MG63 (cell line): Measurements from ENCODE around the gene VPS18. TPM values are rescaled to one million over a fixed set of nuclear protein-coding genes. Genes with fewer than 3 reads are reported as not detected.
A peak's percentile ranks its signal among the peaks of the same experiment; 100 is the strongest.

Experiments used
- DNase-seq: peaks from one replicate; pipeline ENCODE4 v3.0.0-alpha.2; 2020
- H3K27me3 ChIP-seq: fragments of 250-450 bp; sonication (Bioruptor Pico); 2 replicates; pipeline ENCODE4 v1.5.1; 2020; ENCODE audit warnings: mild to moderate bottlenecking, moderate library complexity
- H3K36me3 ChIP-seq: fragments of 250-450 bp; sonication (Bioruptor Pico); 2 replicates; pipeline ENCODE4 v1.5.1; 2020; ENCODE audit warnings: mild to moderate bottlenecking, moderate library complexity
- H3K4me3 ChIP-seq: fragments of 250-450 bp; sonication (Bioruptor Pico); 2 replicates; pipeline ENCODE4 v1.5.1; 2020; ENCODE audit warnings: mild to moderate bottlenecking, moderate library complexity
- H3K9me3 ChIP-seq: fragments of 250-450 bp; sonication (Bioruptor Pico); 2 replicates; pipeline ENCODE4 v1.5.1; 2020; ENCODE audit warnings: mild to moderate bottlenecking, moderate library complexity
- total RNA-seq: library from RNA; depleted of rRNA; stranded (reverse); fragments of >200 nt; shearing (Covaris generic); gene quantifications from 2 replicates; pipeline ENCODE4 v1.2.3, GENCODE V29; 2014; ENCODE audit warnings: low replicate concordance

The VPS18 gene
- total RNA-seq, 1 experiment from 2014 or later: 24.8 TPM

DNA sequence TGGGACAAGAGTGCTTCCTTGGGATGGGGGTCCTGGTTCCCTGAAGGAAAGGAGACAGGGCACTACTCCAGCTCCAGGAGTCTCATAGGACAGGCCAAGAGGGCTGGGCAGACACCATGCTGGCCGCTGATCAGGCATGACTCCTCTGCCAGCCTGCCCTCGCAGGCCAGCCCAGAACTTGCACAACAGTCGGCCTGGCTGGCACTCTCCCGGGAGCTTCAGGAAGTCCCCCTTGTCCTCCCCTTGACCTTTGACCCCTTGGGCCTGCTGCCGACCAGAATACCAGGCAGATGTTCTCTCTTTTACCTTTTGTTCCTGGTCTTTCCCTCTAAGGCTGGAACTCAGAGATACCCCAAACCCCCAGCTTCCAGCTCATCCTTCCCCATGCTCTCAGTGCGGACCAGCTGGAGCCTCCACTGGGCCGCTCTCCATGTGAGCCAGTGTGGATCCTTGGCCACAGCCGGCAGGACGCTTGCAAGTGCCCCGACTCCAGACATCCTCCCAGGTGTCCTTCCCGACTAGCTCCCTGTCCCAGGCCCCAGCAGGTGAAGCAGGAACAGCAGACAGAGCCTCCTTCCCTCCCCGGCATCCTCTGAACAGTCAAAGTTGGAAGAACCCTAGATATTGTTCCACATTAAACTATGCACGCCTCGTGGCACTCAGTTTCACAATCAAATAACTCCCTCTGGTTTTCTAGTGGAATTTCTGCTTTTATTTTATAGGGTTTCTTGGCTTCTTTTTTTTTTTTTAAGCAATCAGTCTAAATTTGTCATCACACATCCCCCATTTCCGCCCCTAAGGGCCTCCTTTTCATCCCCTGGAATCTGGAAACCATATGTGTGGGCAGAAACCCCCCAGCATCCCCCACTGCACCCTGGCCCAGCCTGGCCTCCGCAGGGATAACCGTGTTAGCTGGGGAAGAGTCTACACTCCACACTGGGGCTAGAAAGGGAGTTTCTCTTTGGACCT, 15.7 kb downstream of the VPS18 start:
- DNase-seq: peak; percentile 83
- Histone ChIP-seq H3K4me3 (no peak overlapping the region), H3K27me3 (no peaks in the 10 kb centered on the region), H3K9me3 (no peaks in the 10 kb centered on the region), H3K36me3 (no peaks in the 10 kb centered on the region; the same call in 1 of the 2 replicates)

- Histone ChIP-seq H3K27me3 (no peaks in the 10 kb centered on the region), H3K9me3 (no peaks in the 10 kb centered on the region), H3K4me3 (no peak overlapping the region), H3K36me3 (no peaks in the 10 kb centered on the region)
- DNase-seq: no peak
These were observed 16.9 kb downstream of the VPS18 start for GRCh38 chr15:40911141-40911540.

DNA sequence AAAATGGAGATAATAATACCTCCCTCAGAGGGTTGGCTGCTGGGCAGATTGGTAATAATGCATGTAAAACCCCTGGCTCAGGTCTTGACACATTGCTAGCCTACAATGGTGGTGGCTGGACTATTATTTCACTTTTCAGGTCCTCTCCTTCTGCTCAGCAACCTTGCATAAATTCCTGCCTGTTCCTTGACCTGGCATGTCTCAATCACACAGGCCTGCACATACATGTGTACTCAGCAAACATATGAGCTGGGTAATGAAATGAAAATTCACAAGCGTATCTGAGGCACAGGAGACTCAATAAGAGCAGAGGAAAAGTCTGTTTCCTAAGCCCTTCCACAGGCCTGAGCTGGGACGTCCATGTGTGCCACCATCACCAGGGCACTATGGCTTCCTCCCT, 17.4 kb downstream of the VPS18 start:
- Histone ChIP-seq H3K36me3 (no peaks in the 10 kb centered on the region), H3K9me3 (no peaks in the 10 kb centered on the region), H3K27me3 (no peaks in the 10 kb centered on the region), H3K4me3 (no peak overlapping the region)
- DNase-seq: no peak

DNA sequence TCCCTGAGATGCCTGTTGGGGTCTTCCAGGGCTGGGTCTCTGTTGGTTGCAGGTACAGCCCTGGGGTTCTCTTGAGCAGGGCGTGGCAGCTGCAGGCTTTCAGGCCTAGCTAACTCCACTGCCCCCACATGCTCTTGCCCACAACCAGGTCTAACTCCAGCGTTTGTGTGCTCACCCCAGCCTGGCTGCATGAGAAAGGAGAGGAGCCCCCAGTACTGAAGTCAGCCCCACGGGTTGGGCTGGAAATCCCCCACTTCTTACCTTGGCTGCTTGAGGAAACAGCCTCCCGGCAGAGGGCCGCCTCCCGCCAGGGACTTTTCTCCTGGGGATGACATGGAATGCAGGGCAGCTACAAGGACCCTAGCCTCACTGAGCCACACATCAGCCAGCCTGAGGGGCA, 18.2 kb downstream of the VPS18 start:
- Histone ChIP-seq H3K9me3 (no peaks in the 10 kb centered on the region), H3K4me3 (no peak overlapping the region), H3K27me3 (no peaks in the 10 kb centered on the region), H3K36me3 (no peaks in the 10 kb centered on the region)
- DNase-seq: no peak

- H3K27me3 ChIP-seq: no peaks in the 10 kb centered on the region
- no peak for DNase-seq
- H3K4me3 ChIP-seq: no peak overlapping the region
- no peaks in the 10 kb centered on the region for H3K36me3 ChIP-seq
- no peaks in the 10 kb centered on the region for H3K9me3 ChIP-seq
These were observed 19.8 kb downstream of the VPS18 start for GRCh38 chr15:40914013-40914412.

DNA sequence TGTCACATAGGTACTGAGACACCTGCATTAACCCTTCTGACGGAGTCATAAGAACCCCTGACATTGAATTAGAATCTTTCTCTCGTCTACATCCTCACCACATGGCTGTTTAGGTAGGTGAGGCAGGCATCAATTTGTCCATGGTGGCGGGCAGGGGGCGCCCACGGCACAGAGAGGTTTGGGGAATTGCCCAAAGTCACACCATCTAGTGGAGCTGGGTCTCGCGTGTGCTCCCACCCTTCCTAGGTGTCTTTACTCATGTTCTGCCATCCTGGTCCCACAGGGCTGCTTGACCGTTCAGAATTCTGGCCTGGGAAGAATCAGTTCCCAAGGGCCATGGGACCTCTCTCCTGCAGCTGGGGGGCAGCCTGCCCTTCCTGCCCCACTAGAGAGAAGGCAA, 20.2 kb downstream of the VPS18 start:
- Histone ChIP-seq H3K27me3 (no peaks in the 10 kb centered on the region), H3K4me3 (no peak overlapping the region)
- DNase-seq: no peak

DNA sequence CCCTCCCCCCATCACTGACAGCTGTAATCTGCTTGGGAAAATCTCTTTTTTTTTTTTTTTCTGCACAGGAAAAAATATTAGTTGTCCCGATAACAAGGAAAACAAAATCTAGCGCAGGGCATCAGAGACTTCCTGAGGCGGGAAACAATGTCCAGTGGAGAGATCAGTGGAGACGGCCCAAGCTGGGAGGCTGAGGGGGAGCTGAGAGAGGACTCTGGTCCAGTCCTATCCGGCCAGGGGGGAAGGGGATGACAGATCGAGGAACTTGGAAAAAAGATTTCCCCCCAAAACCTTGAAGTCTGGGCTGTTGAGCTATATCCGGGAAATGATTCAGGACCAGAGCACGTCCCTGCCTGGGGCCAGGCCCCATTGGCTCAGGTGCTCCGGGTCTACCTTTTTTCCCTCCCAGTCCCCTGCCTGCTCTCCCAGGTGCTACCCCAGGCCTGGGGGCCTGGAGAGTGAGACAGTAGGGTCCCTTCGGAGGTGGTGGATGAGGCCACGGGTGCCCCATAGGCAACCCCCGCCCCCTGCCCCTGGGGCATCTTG, 20.9 kb downstream of the VPS18 start:
- no peak for DNase-seq
- H3K36me3 ChIP-seq: no peaks in the 10 kb centered on the region
- H3K4me3 ChIP-seq: no peak overlapping the region
- no peaks in the 10 kb centered on the region for H3K9me3 ChIP-seq
- no peaks in the 10 kb centered on the region for H3K27me3 ChIP-seq

More for the DNA sequence above, 20.2 kb downstream of the VPS18 start:
- H3K36me3 ChIP-seq: no peaks in the 10 kb centered on the region
- no peaks in the 10 kb centered on the region for H3K9me3 ChIP-seq

- no peak for DNase-seq
- no peaks in the 10 kb centered on the region for H3K36me3 ChIP-seq
- H3K4me3 ChIP-seq: no peak overlapping the region
- H3K9me3 ChIP-seq: no peaks in the 10 kb centered on the region
- no peaks in the 10 kb centered on the region for H3K27me3 ChIP-seq
These were observed 21.4 kb downstream of the VPS18 start for GRCh38 chr15:40915679-40916078.

DNA sequence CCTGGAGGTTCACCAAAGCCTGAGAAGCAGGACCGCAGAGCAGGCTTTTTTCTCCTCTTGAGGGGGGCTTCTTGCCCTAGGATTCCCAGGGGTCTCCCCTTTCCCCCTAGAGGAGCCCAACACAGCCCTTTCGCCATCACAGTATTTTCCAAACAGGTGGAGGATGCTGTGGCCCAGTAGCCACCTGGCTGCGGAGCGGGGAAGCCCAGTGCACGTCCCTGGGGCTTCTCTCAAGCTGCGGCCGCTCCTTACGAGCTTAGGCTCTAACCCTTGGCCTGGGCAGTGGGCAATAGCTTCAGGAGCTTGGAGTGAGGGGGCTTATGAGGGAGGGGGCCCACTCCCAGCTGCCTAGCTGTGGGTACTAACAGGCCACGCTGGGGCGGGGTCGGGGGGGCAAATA, 23.3 kb downstream of the VPS18 start:
- no peaks in the 10 kb centered on the region for H3K9me3 ChIP-seq
- H3K4me3 ChIP-seq: no peak overlapping the region
- H3K36me3 ChIP-seq: no peaks in the 10 kb centered on the region
- no peak for DNase-seq
- no peaks in the 10 kb centered on the region for H3K27me3 ChIP-seq

GRCh38 chr15:40918146-40918798, 24.0 kb downstream of the VPS18 start:
- no peaks in the 10 kb centered on the region for H3K9me3 ChIP-seq
- H3K27me3 ChIP-seq: no peaks in the 10 kb centered on the region
- H3K4me3 ChIP-seq: no peak overlapping the region
- no peaks in the 10 kb centered on the region for H3K36me3 ChIP-seq
- DNase-seq: no peak

DNA sequence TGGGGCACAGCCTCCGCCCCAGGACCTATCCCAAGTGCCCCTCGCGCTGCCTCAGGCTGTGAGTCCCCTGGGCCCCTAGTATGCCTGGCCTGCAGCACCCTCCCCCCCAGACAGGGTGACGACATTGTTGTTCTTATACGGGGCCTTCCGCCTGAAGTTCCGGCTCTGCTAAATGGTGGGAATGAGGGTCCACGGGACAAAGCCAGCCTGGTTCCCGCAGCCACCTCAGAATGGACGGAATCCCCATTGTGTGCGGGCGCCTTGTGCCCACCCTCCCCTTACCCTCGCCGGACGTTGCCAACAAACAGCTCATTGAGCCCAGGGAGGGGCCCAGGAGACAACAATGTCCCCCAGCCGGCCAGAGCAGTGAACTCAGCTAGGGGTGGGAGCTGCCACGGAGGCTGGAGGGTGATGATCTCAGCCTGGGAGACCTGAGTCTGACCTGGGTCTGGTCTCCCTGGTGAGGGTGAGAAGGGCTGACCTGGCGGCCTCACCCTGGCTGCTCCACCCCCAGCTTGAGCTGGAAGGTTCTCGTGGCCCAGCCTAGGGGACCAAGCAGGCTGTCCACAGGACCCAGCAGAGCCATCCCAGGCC, 24.6 kb downstream of the VPS18 start:
- no peaks in the 10 kb centered on the region for H3K9me3 ChIP-seq
- H3K4me3 ChIP-seq: no peak overlapping the region
- H3K36me3 ChIP-seq: no peaks in the 10 kb centered on the region
- no peaks in the 10 kb centered on the region for H3K27me3 ChIP-seq
- DNase-seq: no peak

- Histone ChIP-seq H3K9me3 (no peaks in the 10 kb centered on the region), H3K4me3 (no peak overlapping the region), H3K36me3 (no peaks in the 10 kb centered on the region), H3K27me3 (no peaks in the 10 kb centered on the region)
- no peak for DNase-seq
These were observed 27.8 kb downstream of the VPS18 start for GRCh38 chr15:40921949-40922607.

DNA sequence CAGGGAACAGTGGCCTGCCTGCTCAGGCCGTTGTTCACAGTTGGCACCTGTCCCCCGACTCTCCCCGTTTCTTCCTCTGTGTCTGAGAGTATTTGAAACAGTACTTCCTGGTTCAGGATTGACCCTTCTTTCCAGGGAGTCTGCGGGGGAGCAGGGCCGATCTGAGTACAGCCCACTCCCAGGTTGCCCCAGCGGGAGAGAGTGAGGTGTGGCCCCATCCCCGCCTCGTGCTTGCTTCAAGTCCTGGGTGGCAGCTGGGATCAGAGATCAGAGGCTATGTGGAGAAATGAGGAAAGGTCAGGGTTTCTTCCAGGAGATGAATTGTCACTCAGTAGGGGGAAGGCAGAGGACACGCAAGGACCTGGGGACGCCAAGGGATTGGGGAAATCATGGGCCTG, 28.4 kb downstream of the VPS18 start:
- DNase-seq: no peak
- Histone ChIP-seq H3K36me3 (no peaks in the 10 kb centered on the region), H3K27me3 (no peaks in the 10 kb centered on the region), H3K9me3 (no peaks in the 10 kb centered on the region), H3K4me3 (no peak overlapping the region)

GRCh38 chr15:40923551-40923950, 29.3 kb downstream of the VPS18 start:
- DNase-seq: no peak
- Histone ChIP-seq H3K9me3 (no peaks in the 10 kb centered on the region), H3K4me3 (no peak overlapping the region)

GRCh38 chr15:40925495-40925862, 31.2 kb downstream of the VPS18 start:
- H3K4me3 ChIP-seq: no peak overlapping the region
- no peak for DNase-seq
- H3K27me3 ChIP-seq: peaks cover 23% of the 10 kb centered on the region
- no peaks in the 10 kb centered on the region for H3K9me3 ChIP-seq
- no peaks in the 10 kb centered on the region for H3K36me3 ChIP-seq

More at GRCh38 chr15:40923551-40923950, 29.3 kb downstream of the VPS18 start:
- Histone ChIP-seq H3K27me3 (peaks cover 5% of the 10 kb centered on the region), H3K36me3 (no peaks in the 10 kb centered on the region)

- no peaks in the 10 kb centered on the region for H3K9me3 ChIP-seq
- peaks cover 29% of the 10 kb centered on the region for H3K27me3 ChIP-seq
- DNase-seq: no peak
- no peak overlapping the region for H3K4me3 ChIP-seq
- no peaks in the 10 kb centered on the region for H3K36me3 ChIP-seq
These were observed 31.8 kb downstream of the VPS18 start for GRCh38 chr15:40925863-40926658.
